ENCODE results near the gene MACO1.
A peak's percentile ranks its signal among the peaks of the same experiment; 100 is the strongest.
"Not testable (repeated sequence)": the region's sequence is repeated elsewhere in the genome, so short reads cannot be mapped to it uniquely, and the experiment has no call there.

The MACO1 gene

GRCh38 chr1:25486602-25487001 is 55.9 kb downstream of the MACO1 start:
- peak; percentile 56 for DNase-seq (ENCODE audit: low spot score)

- DNase-seq (ENCODE audit: low spot score), result no peak
Observed at GRCh38 chr1:25487628-25488027, 56.9 kb downstream of the MACO1 start.

- no peak for DNase-seq (ENCODE audit: low spot score)
Observed at GRCh38 chr1:25492323-25492722, 61.6 kb downstream of the MACO1 start.

GRCh38 chr1:25494952-25495351 is 64.3 kb downstream of the MACO1 start:
- no peak for DNase-seq (ENCODE audit: low spot score)

- DNase-seq (ENCODE audit: low spot score), result no peak
Observed at GRCh38 chr1:25500694-25501093, 70.0 kb downstream of the MACO1 start.

- DNase-seq (ENCODE audit: low spot score), result no peak
Observed at GRCh38 chr1:25501235-25502058, 70.8 kb downstream of the MACO1 start.

- DNase-seq (ENCODE audit: low spot score), result no peak
Observed at GRCh38 chr1:25502957-25503356, 72.3 kb downstream of the MACO1 start.

- DNase-seq (ENCODE audit: low spot score), result no peak
Observed at GRCh38 chr1:25503551-25504426, 73.1 kb downstream of the MACO1 start.

GRCh38 chr1:25504706-25505595 is 74.3 kb downstream of the MACO1 start:
- no peak for DNase-seq (ENCODE audit: low spot score)

- no peak for DNase-seq (ENCODE audit: low spot score)
Observed at GRCh38 chr1:25505656-25506385, 75.1 kb downstream of the MACO1 start.

- not testable (repeated sequence) for DNase-seq (ENCODE audit: low spot score)
Observed at GRCh38 chr1:25506566-25507463, 76.1 kb downstream of the MACO1 start.

GRCh38 chr1:25513666-25514065 is 83.0 kb downstream of the MACO1 start:
- DNase-seq (ENCODE audit: low spot score), result no peak

- DNase-seq (ENCODE audit: low spot score), result no peak
Observed at GRCh38 chr1:25515033-25515432, 84.3 kb downstream of the MACO1 start.

GRCh38 chr1:25516686-25517085 is 86.0 kb downstream of the MACO1 start:
- DNase-seq (ENCODE audit: low spot score), result no peak

- no peak for DNase-seq (ENCODE audit: low spot score)
Observed at GRCh38 chr1:25517476-25518394, 87.0 kb downstream of the MACO1 start.

GRCh38 chr1:25519624-25520023 is 88.9 kb downstream of the MACO1 start:
- no peak for DNase-seq (ENCODE audit: low spot score)

- DNase-seq (ENCODE audit: low spot score), result peak; percentile 83
Observed at GRCh38 chr1:25520446-25521061, 89.9 kb downstream of the MACO1 start.

GRCh38 chr1:25522031-25522655 is 91.4 kb downstream of the MACO1 start:
- no peak for DNase-seq (ENCODE audit: low spot score)
